Endothelial cell (in vitro differentiated cells): ENCODE results near the gene VLDLR. TPM values are rescaled to one million over a fixed set of nuclear protein-coding genes. Genes with fewer than 3 reads are reported as not detected.

Source experiments
- DNase-seq: peaks from one replicate; pipeline ENCODE4 v3.0.0; 2021; ENCODE audit warnings: low spot score
- H3K27ac Mint-ChIP-seq: one replicate; pipeline ENCODE4 v1.8.0; 2021; ENCODE audit warnings: mixed read lengths, inconsistent platforms; ENCODE audit not compliant: unreplicated experiment
- H3K27me3 Mint-ChIP-seq: one replicate; pipeline ENCODE4 v1.8.0; 2021; ENCODE audit warnings: mild to moderate bottlenecking, moderate library complexity, mixed read lengths, inconsistent platforms; ENCODE audit not compliant: unreplicated experiment
- H3K36me3 Mint-ChIP-seq: one replicate; pipeline ENCODE4 v1.8.0; 2021; ENCODE audit warnings: mild to moderate bottlenecking, low read depth, mixed read lengths, inconsistent platforms; ENCODE audit not compliant: unreplicated experiment
- H3K4me1 Mint-ChIP-seq: one replicate; pipeline ENCODE4 v1.8.0; 2021; ENCODE audit warnings: mild to moderate bottlenecking, mixed read lengths, inconsistent platforms; ENCODE audit not compliant: unreplicated experiment
- H3K4me3 Mint-ChIP-seq: one replicate; pipeline ENCODE4 v1.8.0; 2021; ENCODE audit warnings: mild to moderate bottlenecking, mixed read lengths, inconsistent platforms; ENCODE audit not compliant: unreplicated experiment
- H3K9me3 Mint-ChIP-seq: one replicate; pipeline ENCODE4 v1.8.0; 2021; ENCODE audit warnings: mixed read lengths, inconsistent platforms; ENCODE audit not compliant: unreplicated experiment
- CTCF ChIP-seq: fragments of 200-600 bp; sonication (generic); IDR thresholded peaks from one replicate; pipeline ENCODE4 v1.5.0; 2021; ENCODE audit warnings: antibody characterized with exemption; ENCODE audit not compliant: unreplicated experiment
- total RNA-seq: library from RNA; stranded (reverse); fragmentation: NEBNext Ultra II Directional; extraction: Animal tissue kit (Norgen Biotek cat#: 25700); gene quantifications from one replicate; pipeline ENCODE4 v1.2.1, GENCODE V29; 2021; ENCODE audit not compliant: unreplicated experiment

Gene VLDLR
- total RNA-seq, 1 donor from 2014 or later, result 4.4 TPM

- H3K4me1 Mint-ChIP-seq, result peaks cover 4% of the 10 kb centered on the region
- H3K27me3 Mint-ChIP-seq, result peaks cover 8% of the 10 kb centered on the region
- no peaks in the 10 kb centered on the region for H3K9me3 Mint-ChIP-seq
- no peaks in the 10 kb centered on the region for H3K36me3 Mint-ChIP-seq
- no peak overlapping the region for H3K27ac Mint-ChIP-seq
- H3K4me3 Mint-ChIP-seq, result no peak overlapping the region
- no peak for DNase-seq
- no peak for TF ChIP-seq CTCF
Observed at GRCh38 chr9:2618289-2618688, 3.3 kb upstream of the VLDLR start.

- H3K27me3 Mint-ChIP-seq, result peaks cover 12% of the 10 kb centered on the region
- H3K4me3 Mint-ChIP-seq, result peak overlapping the region; percentile 84
- H3K4me1 Mint-ChIP-seq, result peaks cover 12% of the 10 kb centered on the region
- peaks cover 4% of the 10 kb centered on the region for H3K36me3 Mint-ChIP-seq
- no peaks in the 10 kb centered on the region for H3K9me3 Mint-ChIP-seq
- no peak for TF ChIP-seq CTCF
- H3K27ac Mint-ChIP-seq, result no peak overlapping the region
- peak; percentile 75 for DNase-seq
Observed at GRCh38 chr9:2620919-2621721, 467 bp upstream of the VLDLR start.

GRCh38 chr9:2622461-2623287 lies 1.1 kb downstream of the VLDLR start:
- Mint-ChIP-seq H3K4me3 (peak overlapping the region; percentile 93), H3K27ac (peak overlapping the region; percentile 64), H3K27me3 (peaks cover 12% of the 10 kb centered on the region), H3K4me1 (peaks cover 12% of the 10 kb centered on the region), H3K9me3 (no peaks in the 10 kb centered on the region), H3K36me3 (peaks cover 4% of the 10 kb centered on the region)
- TF ChIP-seq CTCF, result no peak
- DNase-seq, result peak; percentile 34

- H3K9me3 Mint-ChIP-seq, result no peaks in the 10 kb centered on the region
- TF ChIP-seq CTCF, result no peak
- peak; percentile 48 for DNase-seq
- peak overlapping the region; percentile 88 for H3K4me3 Mint-ChIP-seq
- peaks cover 14% of the 10 kb centered on the region for H3K27me3 Mint-ChIP-seq
- peaks cover 12% of the 10 kb centered on the region for H3K4me1 Mint-ChIP-seq
- H3K36me3 Mint-ChIP-seq, result peaks cover 4% of the 10 kb centered on the region
- H3K27ac Mint-ChIP-seq, result no peak overlapping the region
Observed at GRCh38 chr9:2623288-2624050, 1.9 kb downstream of the VLDLR start.
